ENCODE measurements around the gene SPSB1.

- TF ChIP-seq, protein P1, sequence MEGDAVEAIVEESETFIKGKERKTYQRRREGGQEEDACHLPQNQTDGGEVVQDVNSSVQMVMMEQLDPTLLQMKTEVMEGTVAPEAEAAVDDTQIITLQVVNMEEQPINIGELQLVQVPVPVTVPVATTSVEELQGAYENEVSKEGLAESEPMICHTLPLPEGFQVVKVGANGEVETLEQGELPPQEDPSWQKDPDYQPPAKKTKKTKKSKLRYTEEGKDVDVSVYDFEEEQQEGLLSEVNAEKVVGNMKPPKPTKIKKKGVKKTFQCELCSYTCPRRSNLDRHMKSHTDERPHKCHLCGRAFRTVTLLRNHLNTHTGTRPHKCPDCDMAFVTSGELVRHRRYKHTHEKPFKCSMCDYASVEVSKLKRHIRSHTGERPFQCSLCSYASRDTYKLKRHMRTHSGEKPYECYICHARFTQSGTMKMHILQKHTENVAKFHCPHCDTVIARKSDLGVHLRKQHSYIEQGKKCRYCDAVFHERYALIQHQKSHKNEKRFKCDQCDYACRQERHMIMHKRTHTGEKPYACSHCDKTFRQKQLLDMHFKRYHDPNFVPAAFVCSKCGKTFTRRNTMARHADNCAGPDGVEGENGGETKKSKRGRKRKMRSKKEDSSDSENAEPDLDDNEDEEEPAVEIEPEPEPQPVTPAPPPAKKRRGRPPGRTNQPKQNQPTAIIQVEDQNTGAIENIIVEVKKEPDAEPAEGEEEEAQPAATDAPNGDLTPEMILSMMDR (conservative IDR thresholded peaks at IDR 0.05) = no peak
- TF ChIP-seq EZH2 (IDR thresholded peaks at IDR 0.05; ENCODE audit: low read depth) = no peak
These were observed 49.5 kb upstream of the SPSB1 start for GRCh38 chr1:9243066-9243739.
